Inferior parietal cortex (tissue), 1 donor: Measurements from ENCODE around the gene HAUS5.

Experiments
- DNase-seq: peaks from one replicate; pipeline ENCODE4 v3.0.0-alpha.2; 2016; ENCODE audit errors: extremely low spot score

Gene HAUS5

GRCh38 chr19:35607661-35608060 lies 4.9 kb upstream of the HAUS5 start:
- DNase-seq: no peak

- no peak for DNase-seq
Measured at GRCh38 chr19:35608251-35608650, 4.3 kb upstream of the HAUS5 start.

- DNase-seq: no peak
Measured at GRCh38 chr19:35609851-35610353, 2.6 kb upstream of the HAUS5 start.

- no peak for DNase-seq
Measured at GRCh38 chr19:35612224-35612558, 344 bp upstream of the HAUS5 start.

GRCh38 chr19:35613574-35613973 lies 1.0 kb downstream of the HAUS5 start:
- no peak for DNase-seq

GRCh38 chr19:35615036-35615435 lies 2.5 kb downstream of the HAUS5 start:
- no peak for DNase-seq

GRCh38 chr19:35618857-35619256 lies 6.3 kb downstream of the HAUS5 start:
- DNase-seq: no peak

GRCh38 chr19:35619290-35619923 lies 6.9 kb downstream of the HAUS5 start:
- no peak for DNase-seq

GRCh38 chr19:35620001-35620400 lies 7.5 kb downstream of the HAUS5 start:
- DNase-seq: no peak

- DNase-seq: no peak
Measured at GRCh38 chr19:35621708-35622107, 9.2 kb downstream of the HAUS5 start.

- DNase-seq: no peak
Measured at GRCh38 chr19:35622750-35623149, 10.2 kb downstream of the HAUS5 start.

- DNase-seq: peak; percentile 9
Measured at GRCh38 chr19:35623327-35624010, 10.9 kb downstream of the HAUS5 start.

- DNase-seq: no peak
Measured at GRCh38 chr19:35628264-35628564, 15.7 kb downstream of the HAUS5 start.

- DNase-seq: peak; percentile 99
Measured at GRCh38 chr19:35628565-35629331, 16.2 kb downstream of the HAUS5 start, which contains the start of gene RBM42. TSS of gene RBM42 (plus strand) at chr19:35629036. CDS start at chr19:35629154, 118 bp downstream.

GRCh38 chr19:35629332-35629633 lies 16.7 kb downstream of the HAUS5 start:
- no peak for DNase-seq

GRCh38 chr19:35633727-35634440 lies 21.3 kb downstream of the HAUS5 start:
- DNase-seq: no peak

GRCh38 chr19:35636651-35637050 lies 24.1 kb downstream of the HAUS5 start:
- DNase-seq: no peak

GRCh38 chr19:35637165-35637564 lies 24.6 kb downstream of the HAUS5 start:
- DNase-seq: no peak

GRCh38 chr19:35639321-35639639 lies 26.7 kb downstream of the HAUS5 start:
- no peak for DNase-seq

- no peak for DNase-seq
Measured at GRCh38 chr19:35639863-35640262, 27.3 kb downstream of the HAUS5 start.

- DNase-seq: no peak
Measured at GRCh38 chr19:35641515-35642151, 29.1 kb downstream of the HAUS5 start, which contains the start of gene ETV2. TSS of gene ETV2 (plus strand) at chr19:35641745. CDS start at chr19:35642461, 716 bp downstream.

- no peak for DNase-seq
Measured at GRCh38 chr19:35642312-35642711, 29.8 kb downstream of the HAUS5 start.
